ENCODE data around the gene TXNDC2. TPM values are rescaled to one million over a fixed set of nuclear protein-coding genes. Genes with fewer than 3 reads are reported as not detected.
"Not testable (repeated sequence)": the region's sequence is repeated elsewhere in the genome, so short reads cannot be mapped to it uniquely, and the experiment has no call there.

The TXNDC2 gene
- total RNA-seq, 1 experiment from 2014 or later, result not detected

DNA sequence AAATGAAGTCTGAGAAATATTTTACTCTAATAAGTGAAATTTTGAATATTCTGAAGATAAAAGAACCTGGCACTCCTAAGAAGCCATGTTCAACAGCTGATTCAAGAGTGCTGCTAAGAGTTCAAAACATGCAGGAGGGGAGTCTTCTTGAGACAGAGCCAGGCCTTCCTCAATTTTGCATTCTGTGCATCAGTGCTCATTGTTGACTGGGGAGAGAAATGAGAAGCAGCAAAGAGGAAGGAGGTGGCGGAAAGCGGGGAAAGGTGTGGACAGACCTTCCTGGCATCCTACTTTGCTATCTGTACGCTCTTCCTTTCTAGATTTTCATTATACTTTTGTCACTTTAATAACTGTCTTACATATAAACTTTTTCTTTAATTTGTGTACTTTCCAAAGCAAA lies 29.7 kb upstream of the TXNDC2 start:
- Histone ChIP-seq H3K9me3 (peaks cover 5% of the 10 kb centered on the region; the same call in 1 of the 2 replicates), H3K27me3 (replicated peaks; ENCODE audit: control insufficient read depth, insufficient read depth, low read length) (no peaks in the 10 kb centered on the region), H3K4me3 (ENCODE audit: low read depth, low read length) (no peak overlapping the region), H3K4me1 (no peaks in the 10 kb centered on the region), H3K36me3 (ENCODE audit: control insufficient read depth, insufficient read depth, low read length) (no peaks in the 10 kb centered on the region)
- no peak for DNase-seq
- intact Hi-C loops (cut with micrococcal nuclease; ENCODE audit: unreplicated experiment), result no loop called here
- ChIA-PET POLR2A (no interaction called here), CTCF (no interaction called here)
- H3K36me3 Mint-ChIP-seq (ENCODE audit: insufficient read depth, unreplicated experiment), result no peaks in the 10 kb centered on the region
- TF ChIP-seq, protein P1, sequence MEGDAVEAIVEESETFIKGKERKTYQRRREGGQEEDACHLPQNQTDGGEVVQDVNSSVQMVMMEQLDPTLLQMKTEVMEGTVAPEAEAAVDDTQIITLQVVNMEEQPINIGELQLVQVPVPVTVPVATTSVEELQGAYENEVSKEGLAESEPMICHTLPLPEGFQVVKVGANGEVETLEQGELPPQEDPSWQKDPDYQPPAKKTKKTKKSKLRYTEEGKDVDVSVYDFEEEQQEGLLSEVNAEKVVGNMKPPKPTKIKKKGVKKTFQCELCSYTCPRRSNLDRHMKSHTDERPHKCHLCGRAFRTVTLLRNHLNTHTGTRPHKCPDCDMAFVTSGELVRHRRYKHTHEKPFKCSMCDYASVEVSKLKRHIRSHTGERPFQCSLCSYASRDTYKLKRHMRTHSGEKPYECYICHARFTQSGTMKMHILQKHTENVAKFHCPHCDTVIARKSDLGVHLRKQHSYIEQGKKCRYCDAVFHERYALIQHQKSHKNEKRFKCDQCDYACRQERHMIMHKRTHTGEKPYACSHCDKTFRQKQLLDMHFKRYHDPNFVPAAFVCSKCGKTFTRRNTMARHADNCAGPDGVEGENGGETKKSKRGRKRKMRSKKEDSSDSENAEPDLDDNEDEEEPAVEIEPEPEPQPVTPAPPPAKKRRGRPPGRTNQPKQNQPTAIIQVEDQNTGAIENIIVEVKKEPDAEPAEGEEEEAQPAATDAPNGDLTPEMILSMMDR (IDR thresholded peaks at IDR 0.05; ENCODE audit: insufficient read depth in 1 of 2, low read depth in 1 of 2, low read length in 1 of 2, severe bottlenecking in 1 of 2, unreplicated experiment in 1 of 2), result no peak
- H3K4me1 Mint-ChIP-seq (ENCODE audit: low read depth, unreplicated experiment), result no peaks in the 10 kb centered on the region
- H3K27me3 Mint-ChIP-seq (ENCODE audit: insufficient read depth, unreplicated experiment), result no peaks in the 10 kb centered on the region
- H3K4me3 Mint-ChIP-seq (ENCODE audit: unreplicated experiment), result no peak overlapping the region
- no peaks in the 10 kb centered on the region for H3K9me3 Mint-ChIP-seq (ENCODE audit: unreplicated experiment)
- no TSS peak for BruUV-seq (replicated peaks)
- H3K27ac Mint-ChIP-seq (ENCODE audit: unreplicated experiment), result no peak overlapping the region

DNA sequence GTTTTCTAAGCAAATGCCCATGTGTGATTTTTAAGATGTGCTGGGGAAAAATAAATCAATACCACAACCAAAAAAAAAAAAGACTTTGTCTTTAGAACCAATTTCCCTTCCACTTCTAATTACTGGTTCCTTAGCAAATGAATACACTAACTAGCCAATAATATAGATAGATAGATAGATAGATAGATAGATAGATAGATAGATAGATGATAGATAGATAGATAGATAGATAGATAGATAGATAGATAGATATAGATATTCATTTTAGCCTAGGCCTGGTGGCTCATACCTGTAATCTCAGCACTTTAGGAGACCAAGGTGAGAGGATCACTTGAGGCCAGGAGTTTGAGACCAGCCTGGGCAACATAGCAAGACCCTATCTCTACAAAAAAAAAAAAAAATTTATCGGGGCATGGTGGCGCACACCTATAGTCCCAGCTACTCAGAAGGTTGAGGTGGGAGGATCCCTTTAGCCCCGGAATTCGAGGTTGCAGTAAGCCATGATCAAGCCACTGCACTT lies 28.2 kb upstream of the TXNDC2 start:
- H3K36me3 ChIP-seq (ENCODE audit: control insufficient read depth, insufficient read depth, low read length); H3K27me3 Mint-ChIP-seq (ENCODE audit: insufficient read depth, unreplicated experiment); POLR2A ChIA-PET; H3K9me3 Mint-ChIP-seq (ENCODE audit: unreplicated experiment); H3K27ac Mint-ChIP-seq (ENCODE audit: unreplicated experiment); BruUV-seq (replicated peaks); H3K4me1 Mint-ChIP-seq (ENCODE audit: low read depth, unreplicated experiment); H3K4me3 ChIP-seq (ENCODE audit: low read depth, low read length); H3K36me3 Mint-ChIP-seq (ENCODE audit: insufficient read depth, unreplicated experiment); H3K27me3 ChIP-seq (replicated peaks; ENCODE audit: control insufficient read depth, insufficient read depth, low read length); DNase-seq; intact Hi-C loops (cut with micrococcal nuclease; ENCODE audit: unreplicated experiment); CTCF ChIA-PET; H3K4me1 ChIP-seq; H3K4me3 Mint-ChIP-seq (ENCODE audit: unreplicated experiment); H3K9me3 ChIP-seq: not testable (repeated sequence)

DNA sequence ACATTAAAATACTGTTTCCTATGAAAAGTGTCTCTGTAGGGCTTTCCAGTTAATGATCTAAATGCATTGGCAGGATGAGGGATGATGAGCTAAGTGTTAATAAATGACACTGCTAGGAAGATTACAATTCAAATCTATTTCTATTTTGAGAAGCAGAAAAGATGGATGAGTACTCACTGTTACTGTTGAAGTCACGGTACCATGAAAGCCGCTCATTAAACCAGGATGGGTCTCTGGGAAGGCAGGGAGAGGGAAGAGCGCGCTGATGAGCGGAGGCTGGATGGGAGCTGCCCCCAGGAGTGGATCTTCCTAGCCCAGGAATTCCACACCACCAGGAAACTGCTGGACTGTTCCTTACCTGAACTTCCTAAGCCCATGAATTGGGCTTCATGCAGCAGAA lies 27.1 kb upstream of the TXNDC2 start:
- ChIA-PET CTCF (no interaction called here), POLR2A (no interaction called here)
- H3K36me3 Mint-ChIP-seq (ENCODE audit: insufficient read depth, unreplicated experiment), result peaks cover 5% of the 10 kb centered on the region
- BruUV-seq (replicated peaks), result no TSS peak
- no peak overlapping the region for H3K27ac Mint-ChIP-seq (ENCODE audit: unreplicated experiment)
- DNase-seq, result no peak
- H3K27me3 Mint-ChIP-seq (ENCODE audit: insufficient read depth, unreplicated experiment), result no peaks in the 10 kb centered on the region
- Histone ChIP-seq H3K4me1 (no peaks in the 10 kb centered on the region), H3K4me3 (ENCODE audit: low read depth, low read length) (no peak overlapping the region), H3K36me3 (ENCODE audit: control insufficient read depth, insufficient read depth, low read length) (no peaks in the 10 kb centered on the region), H3K27me3 (replicated peaks; ENCODE audit: control insufficient read depth, insufficient read depth, low read length) (no peaks in the 10 kb centered on the region), H3K9me3 (no peaks in the 10 kb centered on the region)
- TF ChIP-seq, protein P1 (IDR thresholded peaks at IDR 0.05; ENCODE audit: insufficient read depth in 1 of 2, low read depth in 1 of 2, low read length in 1 of 2, severe bottlenecking in 1 of 2, unreplicated experiment in 1 of 2), result no peak
- intact Hi-C loops (cut with micrococcal nuclease; ENCODE audit: unreplicated experiment), result no loop called here
- H3K4me3 Mint-ChIP-seq (ENCODE audit: unreplicated experiment), result no peak overlapping the region
- no peaks in the 10 kb centered on the region for H3K9me3 Mint-ChIP-seq (ENCODE audit: unreplicated experiment)
- H3K4me1 Mint-ChIP-seq (ENCODE audit: low read depth, unreplicated experiment), result no peaks in the 10 kb centered on the region

DNA sequence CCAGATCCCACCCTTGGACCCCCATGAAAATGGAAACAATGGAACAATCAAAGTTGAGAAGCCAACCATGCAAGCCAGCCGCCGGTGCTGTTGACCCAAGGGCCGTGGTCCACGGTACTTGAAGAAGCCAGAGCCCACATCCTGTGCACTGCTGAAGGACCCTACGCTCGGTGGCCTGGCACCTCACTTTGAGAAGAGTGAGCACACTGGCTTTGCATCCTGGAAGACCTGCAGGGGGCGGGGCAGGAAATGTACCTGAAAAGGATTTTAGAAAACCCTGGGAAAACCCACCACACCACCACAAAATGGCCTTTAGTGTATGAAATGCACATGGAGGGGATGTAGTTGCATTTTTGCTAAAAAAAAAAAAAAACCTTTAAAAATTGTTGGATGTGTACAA lies 26.5 kb upstream of the TXNDC2 start:
- TF ChIP-seq, protein P1 (IDR thresholded peaks at IDR 0.05; ENCODE audit: insufficient read depth in 1 of 2, low read depth in 1 of 2, low read length in 1 of 2, severe bottlenecking in 1 of 2, unreplicated experiment in 1 of 2), result no peak
- H3K36me3 ChIP-seq (ENCODE audit: control insufficient read depth, insufficient read depth, low read length), result no peaks in the 10 kb centered on the region
- CTCF ChIA-PET, result no interaction called here
- H3K27ac Mint-ChIP-seq (ENCODE audit: unreplicated experiment), result no peak overlapping the region
- DNase-seq, result no peak
- H3K4me3 Mint-ChIP-seq (ENCODE audit: unreplicated experiment), result no peak overlapping the region
- no peaks in the 10 kb centered on the region for H3K4me1 ChIP-seq
- H3K27me3 Mint-ChIP-seq (ENCODE audit: insufficient read depth, unreplicated experiment), result no peaks in the 10 kb centered on the region
- H3K9me3 Mint-ChIP-seq (ENCODE audit: unreplicated experiment), result no peaks in the 10 kb centered on the region
- no peak overlapping the region for H3K4me3 ChIP-seq (ENCODE audit: low read depth, low read length)
- POLR2A ChIA-PET, result no interaction called here
- no TSS peak for BruUV-seq (replicated peaks)
- no peaks in the 10 kb centered on the region for H3K4me1 Mint-ChIP-seq (ENCODE audit: low read depth, unreplicated experiment)
- intact Hi-C loops (cut with micrococcal nuclease; ENCODE audit: unreplicated experiment), result no loop called here
- H3K9me3 ChIP-seq, result no peaks in the 10 kb centered on the region
- peaks cover 5% of the 10 kb centered on the region for H3K36me3 Mint-ChIP-seq (ENCODE audit: insufficient read depth, unreplicated experiment)
- H3K27me3 ChIP-seq (replicated peaks; ENCODE audit: control insufficient read depth, insufficient read depth, low read length), result no peaks in the 10 kb centered on the region
